OCI-LY1 (cell line): ENCODE results near the gene MEDAG.

Experiments
- H2AFZ ChIP-seq: fragments of 200-600 bp; sonication (generic), shearing (Covaris generic); 2 replicates; pipeline ENCODE4 v1.6.0; 2014; ENCODE audit warnings: antibody characterized with exemption, mild to moderate bottlenecking, low read length
- H3F3A ChIP-seq: fragments of 200-600 bp; sonication (generic), shearing (Covaris generic); 2 replicates; pipeline ENCODE4 v1.6.0; 2014; ENCODE audit warnings: mild to moderate bottlenecking, antibody characterized with exemption, low read length, moderate library complexity; ENCODE audit not compliant: insufficient read depth
- H3K27ac ChIP-seq: fragments of 200-600 bp; sonication (generic); 2 replicates; pipeline ENCODE4 v1.5.1; 2014; ENCODE audit warnings: low read length, mixed run types, mild to moderate bottlenecking, low read depth; ENCODE audit not compliant: poor library complexity, severe bottlenecking
- H3K27me3 ChIP-seq: fragments of 200-600 bp; sonication (generic); 2 replicates; pipeline ENCODE4 v1.6.0; 2014; ENCODE audit warnings: antibody characterized with exemption, mild to moderate bottlenecking, low read length, moderate library complexity; ENCODE audit not compliant: insufficient read depth
- H3K36me3 ChIP-seq: fragments of 200-600 bp; sonication (generic); 2 replicates; pipeline ENCODE4 v1.6.1; 2014; ENCODE audit warnings: mild to moderate bottlenecking, antibody characterized with exemption, low read length, moderate library complexity, mixed read lengths; ENCODE audit not compliant: insufficient read depth
- H3K4me1 ChIP-seq: fragments of 200-600 bp; sonication (generic); 2 replicates; pipeline ENCODE4 v1.5.1; 2014; ENCODE audit warnings: mild to moderate bottlenecking, low read length, moderate library complexity; ENCODE audit not compliant: insufficient read depth, severe bottlenecking
- H3K4me2 ChIP-seq: fragments of 200-600 bp; sonication (generic), shearing (Covaris generic); 2 replicates; pipeline ENCODE4 v1.6.1; 2014; ENCODE audit warnings: low read length
- H3K4me3 ChIP-seq: fragments of 200-600 bp; sonication (generic); 2 replicates; pipeline ENCODE4 v1.5.1; 2014; ENCODE audit warnings: low read length, low read depth, mild to moderate bottlenecking, mixed read lengths; ENCODE audit not compliant: poor library complexity, severe bottlenecking
- H3K79me2 ChIP-seq: fragments of 200-600 bp; shearing (Covaris generic); 2 replicates; pipeline ENCODE4 v1.6.1; 2016; ENCODE audit warnings: mixed run types, low read length, mixed read lengths; ENCODE audit not compliant: insufficient read depth
- H3K9ac ChIP-seq: fragments of 200-600 bp; sonication (generic), shearing (Covaris generic); 2 replicates; pipeline ENCODE4 v1.6.1; 2014; ENCODE audit warnings: mild to moderate bottlenecking, low read length, mixed read lengths
- H3K9me2 ChIP-seq: fragments of 200-600 bp; sonication (generic), shearing (Covaris generic); 2 replicates; pipeline ENCODE4 v1.6.1; 2014; ENCODE audit warnings: low read depth, mild to moderate bottlenecking, low read length, mixed read lengths
- H3K9me3 ChIP-seq: fragments of 200-600 bp; shearing (Covaris generic); 2 replicates; pipeline ENCODE4 v1.6.1; 2014; ENCODE audit warnings: low read length, mixed read lengths
- H4K20me1 ChIP-seq: fragments of 200-600 bp; sonication (generic), shearing (Covaris generic); 2 replicates; pipeline ENCODE4 v1.6.0; 2016; ENCODE audit warnings: mild to moderate bottlenecking, low read length; ENCODE audit not compliant: insufficient read depth
- CTCF ChIP-seq: fragments of 200-600 bp; sonication (generic), shearing (Covaris generic); IDR thresholded peaks from 2 replicates; pipeline ENCODE4 v1.5.1; 2017; ENCODE audit warnings: mild to moderate bottlenecking, antibody characterized with exemption, low read length, moderate library complexity, mixed read lengths
- EZH2 ChIP-seq: fragments of 200-600 bp; sonication (generic), shearing (Covaris generic); IDR thresholded peaks from 2 replicates; pipeline ENCODE4 v1.8.0; 2017; ENCODE audit warnings: borderline replicate concordance, mixed run types, mild to moderate bottlenecking, antibody characterized with exemption, low read length, moderate library complexity, mixed read lengths

The MEDAG gene

DNA sequence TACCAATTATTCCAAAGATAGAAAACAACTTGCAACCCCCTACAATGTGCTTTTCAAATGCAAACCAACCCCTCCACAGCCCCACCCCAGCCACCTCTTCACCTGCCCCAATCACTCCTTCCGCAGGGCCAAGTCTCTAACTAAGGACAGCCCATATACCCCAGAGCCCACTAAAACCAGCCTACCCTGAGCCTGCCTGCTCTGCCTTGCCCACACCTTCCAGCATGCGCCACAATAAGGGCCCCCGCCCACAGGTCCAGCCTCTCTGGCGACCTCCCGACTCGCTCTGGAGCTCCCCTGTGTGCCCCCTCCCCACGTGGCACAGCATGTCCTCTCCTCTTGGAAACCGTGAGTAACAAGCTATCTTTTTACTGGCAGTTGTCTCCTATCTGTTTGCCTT is 42.8 kb upstream of the MEDAG start:
- H2AFZ ChIP-seq, result no peak overlapping the region
- H3K36me3 ChIP-seq, result no peaks in the 10 kb centered on the region
- no peaks in the 10 kb centered on the region for H3K4me1 ChIP-seq
- TF ChIP-seq EZH2 (no peak), CTCF (no peak)
- H3K4me2 ChIP-seq, result no peak overlapping the region
- no peaks in the 10 kb centered on the region for H3K9me3 ChIP-seq
- no peaks in the 10 kb centered on the region; the same call in 1 of the 2 replicates for H3K27me3 ChIP-seq
- H3K4me3 ChIP-seq, result no peak overlapping the region
- H3F3A ChIP-seq, result no peaks in the 10 kb centered on the region
- H3K79me2 ChIP-seq, result no peaks in the 10 kb centered on the region
- H3K9me2 ChIP-seq, result no peaks in the 10 kb centered on the region
- H3K9ac ChIP-seq, result no peak overlapping the region
- H4K20me1 ChIP-seq, result no peaks in the 10 kb centered on the region
- no peak overlapping the region for H3K27ac ChIP-seq

DNA sequence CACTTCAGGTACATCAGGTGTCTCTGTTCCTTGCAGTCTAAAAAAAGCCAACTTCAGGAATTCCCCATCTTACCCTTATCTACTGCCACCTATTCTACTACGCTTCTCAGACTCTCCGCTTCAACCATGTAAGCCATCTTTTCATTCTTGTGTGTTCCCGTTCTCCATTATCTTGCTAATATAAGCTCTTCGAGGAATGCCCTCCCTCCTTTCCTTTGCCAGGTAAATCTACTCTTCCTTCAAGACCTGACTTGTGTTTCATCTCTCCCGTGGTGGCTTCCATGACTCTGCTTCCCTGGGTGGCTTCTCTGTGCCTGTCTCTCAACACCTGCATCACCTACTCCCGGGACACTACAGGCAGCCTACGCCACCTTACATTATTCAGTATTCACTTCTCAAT is 42.3 kb upstream of the MEDAG start:
- Histone ChIP-seq H3K27ac (no peak overlapping the region), H3K4me2 (no peak overlapping the region)

GRCh38 chr13:30864433-30865122 is 41.5 kb upstream of the MEDAG start:
- H3K4me3 ChIP-seq, result no peak overlapping the region
- no peak overlapping the region for H3K9ac ChIP-seq
- no peak overlapping the region for H3K27ac ChIP-seq
- no peak overlapping the region for H2AFZ ChIP-seq
- H3K27me3 ChIP-seq, result no peaks in the 10 kb centered on the region
- no peaks in the 10 kb centered on the region for H4K20me1 ChIP-seq
- H3K79me2 ChIP-seq, result no peaks in the 10 kb centered on the region
- no peaks in the 10 kb centered on the region for H3K36me3 ChIP-seq
- H3K9me2 ChIP-seq, result no peaks in the 10 kb centered on the region
- no peaks in the 10 kb centered on the region for H3K9me3 ChIP-seq
- H3K4me2 ChIP-seq, result no peak overlapping the region
- H3K4me1 ChIP-seq, result no peaks in the 10 kb centered on the region
- no peaks in the 10 kb centered on the region for H3F3A ChIP-seq
- no peak for TF ChIP-seq EZH2
- no peak for TF ChIP-seq CTCF

More for the DNA sequence above, 42.3 kb upstream of the MEDAG start:
- no peaks in the 10 kb centered on the region for H3K9me2 ChIP-seq
- TF ChIP-seq CTCF, result no peak
- TF ChIP-seq EZH2, result no peak
- no peak overlapping the region for H3K4me3 ChIP-seq
- no peaks in the 10 kb centered on the region for H3K36me3 ChIP-seq
- no peaks in the 10 kb centered on the region for H3K4me1 ChIP-seq
- no peaks in the 10 kb centered on the region; the same call in 1 of the 2 replicates for H3K27me3 ChIP-seq
- no peaks in the 10 kb centered on the region for H4K20me1 ChIP-seq
- H2AFZ ChIP-seq, result no peak overlapping the region
- no peak overlapping the region for H3K9ac ChIP-seq
- H3F3A ChIP-seq, result no peaks in the 10 kb centered on the region
- H3K9me3 ChIP-seq, result no peaks in the 10 kb centered on the region
- no peaks in the 10 kb centered on the region for H3K79me2 ChIP-seq
